SK-N-SH (cell line): Measurements from ENCODE around the gene ABAT. TPM values are rescaled to one million over a fixed set of nuclear protein-coding genes. Genes with fewer than 3 reads are reported as not detected.

ENCODE experiments used
- CTCF ChIA-PET: fragments of 300-600, 350-600 bp; formaldehyde crosslinking; extraction: SDS; loops from one replicate; lab custom pipeline; 2021; lab: Yijun Ruan, JAX
- POLR2A ChIA-PET: fragments of 350-600 bp; sonication (Branson Sonifier 250); formaldehyde crosslinking; extraction: SDS; loops from one replicate; lab custom pipeline; 2020; ENCODE audit warnings: antibody characterized with exemption, inconsistent platforms; lab: Yijun Ruan, JAX
- DNase-seq: peaks from one replicate; pipeline ENCODE4 v3.0.0; 2012
- H2AFZ ChIP-seq: fragments of 200-600 bp; sonication (generic); 2 replicates; pipeline ENCODE4 v1.8.1; 2016; ENCODE audit warnings: antibody characterized with exemption, mild to moderate bottlenecking, low read depth
- H3F3A ChIP-seq: fragments of 200-600 bp; sonication (generic); replicated peaks from 2 replicates; pipeline ENCODE3; 2016; ENCODE audit warnings: antibody characterized with exemption, mild to moderate bottlenecking; ENCODE audit not compliant: insufficient read depth
- H3K27ac ChIP-seq, 2 experiments: fragments of 200-500 bp in 1 of 2; fragments of 200-600 bp in 1 of 2; sonication (Bioruptor generic) in 1 of 2; sonication (generic), shearing (Covaris generic) in 1 of 2; 2 replicates each; pipeline versions ENCODE4 v1.5.1 to v1.6.1; 2014 to 2016; ENCODE audit warnings: low read depth in 2 of 2, inconsistent platforms in 1 of 2, low read length in 1 of 2, mild to moderate bottlenecking in 1 of 2, mixed read lengths in 1 of 2
- H3K27me3 ChIP-seq: fragments of 200-600 bp; sonication (generic), shearing (Covaris generic); 2 replicates; pipeline ENCODE4 v1.6.1; 2016; ENCODE audit warnings: mixed run types; ENCODE audit not compliant: insufficient read depth
- H3K36me3 ChIP-seq, 2 experiments: fragments of 200-500 bp in 1 of 2; fragments of 200-600 bp in 1 of 2; sonication (Bioruptor generic) in 1 of 2; sonication (generic) in 1 of 2; replicated peaks in 1 of 2; 2 replicates each; pipeline versions ENCODE3 to v1.5.1; 2014 to 2016; ENCODE audit warnings: low read length in 1 of 2, mild to moderate bottlenecking in 1 of 2; ENCODE audit not compliant: insufficient read depth in 2 of 2, control insufficient read depth in 1 of 2
- H3K4me1 ChIP-seq, 2 experiments: fragments of 200-500 bp in 1 of 2; fragments of 200-600 bp in 1 of 2; sonication (Bioruptor generic) in 1 of 2; sonication (generic), shearing (Covaris generic) in 1 of 2; 2 replicates each; pipeline versions ENCODE4 v1.5.1 to v1.6.1; 2014 to 2016; ENCODE audit warnings: low read depth in 1 of 2, low read length in 1 of 2, mixed run types in 1 of 2; ENCODE audit not compliant: insufficient read depth in 2 of 2, control insufficient read depth in 1 of 2
- H3K4me2 ChIP-seq: fragments of 200-600 bp; sonication (generic), shearing (Covaris generic); 2 replicates; pipeline ENCODE4 v1.6.1; 2017; ENCODE audit warnings: mixed run types
- H3K4me3 ChIP-seq, 2 experiments: fragments of 200-500 bp in 1 of 2; fragments of 200-600 bp in 1 of 2; sonication (Bioruptor generic) in 1 of 2; sonication (generic), shearing (Covaris generic) in 1 of 2; 2 replicates each; pipeline versions ENCODE4 v1.5.1 to v1.8.1; 2014 to 2016; ENCODE audit warnings: low read depth in 2 of 2, inconsistent platforms in 1 of 2, low read length in 1 of 2, mild to moderate bottlenecking in 1 of 2, mixed read lengths in 1 of 2, moderate library complexity in 1 of 2
- H3K79me2 ChIP-seq: fragments of 200-600 bp; sonication (generic); 2 replicates; pipeline ENCODE4 v1.8.1; 2017; ENCODE audit warnings: mild to moderate bottlenecking; ENCODE audit not compliant: insufficient read depth
- H3K9ac ChIP-seq: fragments of 200-600 bp; sonication (generic); 2 replicates; pipeline ENCODE4 v1.6.1; 2017; ENCODE audit warnings: mixed run types
- H3K9me2 ChIP-seq: fragments of 200-600 bp; sonication (generic); 2 replicates; pipeline ENCODE4 v1.6.1; 2017; ENCODE audit warnings: mixed run types
- H3K9me3 ChIP-seq: fragments of 200-600 bp; sonication (generic); 2 replicates; pipeline ENCODE4 v1.6.1; 2017; ENCODE audit warnings: mixed run types, mild to moderate bottlenecking, moderate library complexity
- H4K20me1 ChIP-seq: fragments of 200-600 bp; sonication (generic); 2 replicates; pipeline ENCODE4 v1.6.1; 2017; ENCODE audit warnings: mild to moderate bottlenecking, mixed run types; ENCODE audit not compliant: insufficient read depth
- EP300 ChIP-seq, 2 experiments: IDR thresholded peaks; 2 replicates each; pipeline versions ENCODE4 v1.4.0 to v1.6.1; 2012; ENCODE audit warnings: borderline replicate concordance in 1 of 2, low read depth in 1 of 2, low read length in 1 of 2
- FOXJ3 ChIP-seq: sonication (generic); formaldehyde crosslinking; IDR thresholded peaks from 2 replicates; pipeline ENCODE4 v1.5.1; 2020; ENCODE audit warnings: mild to moderate bottlenecking, missing genetic modification reagents
- GABPA ChIP-seq: IDR thresholded peaks from 2 replicates; pipeline ENCODE4 v1.4.0; 2012; ENCODE audit warnings: low read depth, mild to moderate bottlenecking
- GATA2 ChIP-seq: sonication (generic); formaldehyde crosslinking; IDR thresholded peaks from 2 replicates; pipeline ENCODE4 v1.5.0; 2020; ENCODE audit warnings: mild to moderate bottlenecking, missing genetic modification reagents
- JUND ChIP-seq: IDR thresholded peaks from 2 replicates; pipeline ENCODE4 v1.4.0; 2012
- NFIC ChIP-seq: IDR thresholded peaks from 2 replicates; pipeline ENCODE4 v1.4.0; 2012; ENCODE audit warnings: borderline replicate concordance
- NRF1 ChIP-seq: IDR thresholded peaks from 2 replicates; pipeline ENCODE4 v1.6.1; 2012; ENCODE audit warnings: low read depth, mild to moderate bottlenecking, low read length
- RXRA ChIP-seq: IDR thresholded peaks from 2 replicates; pipeline ENCODE4 v1.4.0; 2012; ENCODE audit warnings: low read depth, mild to moderate bottlenecking, borderline replicate concordance
- SIN3A ChIP-seq: IDR thresholded peaks from 2 replicates; pipeline ENCODE4 v1.6.1; 2012; ENCODE audit warnings: low read depth, mild to moderate bottlenecking, low read length, moderate library complexity, borderline replicate concordance
- SMC3 ChIP-seq: IDR thresholded peaks from 2 replicates; pipeline ENCODE4 v1.6.1; 2012; ENCODE audit warnings: low read depth, low read length, improper control_type of control experiment
- TAF1 ChIP-seq: IDR thresholded peaks from 2 replicates; pipeline ENCODE4 v1.6.1; 2012; ENCODE audit warnings: low read depth, mild to moderate bottlenecking, low read length, moderate library complexity, borderline replicate concordance
- TEAD4 ChIP-seq: IDR thresholded peaks from 2 replicates; pipeline ENCODE4 v1.4.0; 2012; ENCODE audit warnings: mild to moderate bottlenecking, borderline replicate concordance; ENCODE audit not compliant: insufficient read depth
- YY1 ChIP-seq: IDR thresholded peaks from 2 replicates; pipeline ENCODE4 v1.4.0; 2012; ENCODE audit warnings: low read depth, mild to moderate bottlenecking
- WGBS: methylation state at CpG from one replicate; pipeline ENCODE4 v1.1.6; 2017; ENCODE audit warnings: low lambda C conversion rate; 5-methylcytosine and 5-hydroxymethylcytosine counted together
- polyA plus RNA-seq, 3 experiments: library from polyadenylated mRNA; depleted of rRNA; stranded (reverse); fragments of >200 nt; gene quantifications; 2 replicates each; pipeline ENCODE4 v1.2.3, GENCODE V29; 2012
- TF ChIP-seq, protein P1 (sequence below): fragments of 150-350 bp; IDR thresholded peaks from 2 replicates; pipeline ENCODE4 v1.6.1; 2017; ENCODE audit warnings: antibody characterized with exemption, low read length, low read depth, borderline replicate concordance
- TF ChIP-seq, protein P2 (sequence below): IDR thresholded peaks from 2 replicates; pipeline ENCODE4 v1.4.0; 2012; ENCODE audit warnings: low read depth, borderline replicate concordance
- TF ChIP-seq, protein P3 (sequence below): fragments of 200-600 bp; sonication (generic); IDR thresholded peaks from 2 replicates; pipeline ENCODE4 v1.6.1; 2017; ENCODE audit warnings: antibody characterized with exemption, mild to moderate bottlenecking, moderate library complexity

Gene ABAT
- polyA plus RNA-seq, 1 of the 3 experiments (the other 2 are of a cell fraction) = 4.7 TPM

GRCh38 chr16:8808009-8808408, 133.6 kb downstream of the ABAT start:
- Histone ChIP-seq H3K4me3 (no peak overlapping the region), H3K36me3 (peaks cover 74 to 91% of the 10 kb centered on the region in 2 experiments), H3F3A (no peaks in the 10 kb centered on the region), H3K27ac (peak overlapping the region in 1 of 2 experiments; percentile 82; a peak in 2 of 4 replicates), H3K4me2 (no peak overlapping the region), H3K9me2 (no peaks in the 10 kb centered on the region), H3K79me2 (peaks cover 78% of the 10 kb centered on the region), H3K4me1 (peaks cover 0 to 41% of the 10 kb centered on the region in 2 experiments; a peak in 1 of 4 replicates), H3K9ac (no peak overlapping the region), H3K27me3 (no peaks in the 10 kb centered on the region), H3K9me3 (no peaks in the 10 kb centered on the region), H2AFZ (no peak overlapping the region), H4K20me1 (peaks cover 29% of the 10 kb centered on the region)
- WGBS = 100% methylated on average over 3 of the region's 3 CpGs
- TF ChIP-seq RXRA (no peak), FOXJ3 (CRISPR knock-in tag) (no peak), NRF1 (no peak), NFIC (no peak), EP300 (IDR thresholded peaks at IDR 0.05; ENCODE audit: borderline replicate concordance in 1 of 2, low read depth in 1 of 2, low read length in 1 of 2) (no peak)
- TF ChIP-seq, protein P1, sequence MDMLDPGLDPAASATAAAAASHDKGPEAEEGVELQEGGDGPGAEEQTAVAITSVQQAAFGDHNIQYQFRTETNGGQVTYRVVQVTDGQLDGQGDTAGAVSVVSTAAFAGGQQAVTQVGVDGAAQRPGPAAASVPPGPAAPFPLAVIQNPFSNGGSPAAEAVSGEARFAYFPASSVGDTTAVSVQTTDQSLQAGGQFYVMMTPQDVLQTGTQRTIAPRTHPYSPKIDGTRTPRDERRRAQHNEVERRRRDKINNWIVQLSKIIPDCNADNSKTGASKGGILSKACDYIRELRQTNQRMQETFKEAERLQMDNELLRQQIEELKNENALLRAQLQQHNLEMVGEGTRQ = no peak
- no peak for DNase-seq
- POLR2A ChIA-PET = no interaction called here
- CTCF ChIA-PET = no interaction called here

DNA sequence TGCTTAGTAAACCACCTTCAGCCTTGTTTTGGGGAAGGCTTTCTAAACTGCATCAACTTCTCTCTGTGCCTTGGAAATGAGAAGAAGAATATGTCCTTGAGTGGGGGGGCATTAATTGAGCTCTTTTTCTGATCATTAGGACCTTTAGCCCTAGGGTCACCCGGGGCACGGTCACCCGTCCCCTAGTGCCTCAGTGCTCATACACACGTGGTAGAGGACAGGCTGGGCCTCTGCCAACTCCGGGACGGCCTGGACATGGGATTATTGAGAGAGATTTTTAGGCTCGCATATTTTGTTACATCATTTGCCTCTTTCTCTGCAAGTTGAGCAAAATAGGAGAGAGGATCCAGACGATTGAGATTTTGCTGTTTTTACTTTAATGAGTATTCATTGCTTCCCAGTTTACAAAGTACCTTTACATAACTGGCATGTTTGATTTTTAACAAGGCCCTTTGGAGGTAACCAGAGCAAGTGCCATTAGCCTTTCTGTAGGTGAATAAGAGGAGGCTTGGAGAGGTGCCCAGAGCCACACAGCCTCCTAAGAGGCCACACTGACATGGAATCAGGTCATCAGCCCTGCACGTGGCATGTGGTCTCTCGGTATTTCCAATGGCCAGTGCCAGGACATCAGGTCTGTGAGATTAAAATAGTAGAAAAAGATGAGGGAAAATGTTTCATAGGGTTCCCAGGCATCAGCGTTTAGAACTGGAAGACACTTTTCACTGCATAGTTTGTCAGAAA, 134.4 kb downstream of the ABAT start:
- DNase-seq = no peak
- H3F3A ChIP-seq = no peaks in the 10 kb centered on the region
- H2AFZ ChIP-seq = no peak overlapping the region
- POLR2A ChIA-PET = no interaction called here
- peaks cover 0 to 45% of the 10 kb centered on the region in 2 experiments; a peak in 1 of 4 replicates for H3K4me1 ChIP-seq
- peak overlapping the region in 1 of 2 experiments; percentile 82; a peak in 2 of 4 replicates for H3K27ac ChIP-seq
- H3K4me3 ChIP-seq = no peak overlapping the region
- TF ChIP-seq GATA2 (CRISPR knock-in tag) = no peak
- TF ChIP-seq SMC3 = no peak
- no peak for TF ChIP-seq GABPA
- no peak for TF ChIP-seq JUND
- no peak for TF ChIP-seq SIN3A
- TF ChIP-seq FOXJ3 (CRISPR knock-in tag) = no peak
- TF ChIP-seq, protein P2, sequence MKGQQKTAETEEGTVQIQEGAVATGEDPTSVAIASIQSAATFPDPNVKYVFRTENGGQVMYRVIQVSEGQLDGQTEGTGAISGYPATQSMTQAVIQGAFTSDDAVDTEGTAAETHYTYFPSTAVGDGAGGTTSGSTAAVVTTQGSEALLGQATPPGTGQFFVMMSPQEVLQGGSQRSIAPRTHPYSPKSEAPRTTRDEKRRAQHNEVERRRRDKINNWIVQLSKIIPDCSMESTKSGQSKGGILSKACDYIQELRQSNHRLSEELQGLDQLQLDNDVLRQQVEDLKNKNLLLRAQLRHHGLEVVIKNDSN = no peak
- TF ChIP-seq TAF1 = no peak
- TF ChIP-seq YY1 = no peak
- TF ChIP-seq TEAD4 = no peak
- TF ChIP-seq, protein P3, sequence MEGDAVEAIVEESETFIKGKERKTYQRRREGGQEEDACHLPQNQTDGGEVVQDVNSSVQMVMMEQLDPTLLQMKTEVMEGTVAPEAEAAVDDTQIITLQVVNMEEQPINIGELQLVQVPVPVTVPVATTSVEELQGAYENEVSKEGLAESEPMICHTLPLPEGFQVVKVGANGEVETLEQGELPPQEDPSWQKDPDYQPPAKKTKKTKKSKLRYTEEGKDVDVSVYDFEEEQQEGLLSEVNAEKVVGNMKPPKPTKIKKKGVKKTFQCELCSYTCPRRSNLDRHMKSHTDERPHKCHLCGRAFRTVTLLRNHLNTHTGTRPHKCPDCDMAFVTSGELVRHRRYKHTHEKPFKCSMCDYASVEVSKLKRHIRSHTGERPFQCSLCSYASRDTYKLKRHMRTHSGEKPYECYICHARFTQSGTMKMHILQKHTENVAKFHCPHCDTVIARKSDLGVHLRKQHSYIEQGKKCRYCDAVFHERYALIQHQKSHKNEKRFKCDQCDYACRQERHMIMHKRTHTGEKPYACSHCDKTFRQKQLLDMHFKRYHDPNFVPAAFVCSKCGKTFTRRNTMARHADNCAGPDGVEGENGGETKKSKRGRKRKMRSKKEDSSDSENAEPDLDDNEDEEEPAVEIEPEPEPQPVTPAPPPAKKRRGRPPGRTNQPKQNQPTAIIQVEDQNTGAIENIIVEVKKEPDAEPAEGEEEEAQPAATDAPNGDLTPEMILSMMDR = no peak
- TF ChIP-seq, all 33 proteins: peak for 0
- H3K27me3 ChIP-seq = no peaks in the 10 kb centered on the region
- no peak overlapping the region for H3K9ac ChIP-seq
- H3K4me2 ChIP-seq = no peak overlapping the region
- no peaks in the 10 kb centered on the region for H3K9me2 ChIP-seq
- H3K79me2 ChIP-seq = peaks cover 71% of the 10 kb centered on the region
- no peaks in the 10 kb centered on the region for H3K9me3 ChIP-seq
- CTCF ChIA-PET = interaction anchor here (2.2 kb wide), 1 partner anchor 15 kb away, joined by 15 read pairs; no protein-coding TSS in a partner anchor
- H3K36me3 ChIP-seq = peaks cover 76 to 90% of the 10 kb centered on the region in 2 experiments
- 80% methylated on average over 7 of the region's 11 CpGs for WGBS
- peaks cover 29% of the 10 kb centered on the region for H4K20me1 ChIP-seq
